GM12878 (cell line): Measurements from ENCODE around the gene MAST4.

Source experiments
- EZH2 ChIP-seq: IDR thresholded peaks from 2 replicates; pipeline ENCODE4 v1.6.1; 2012; ENCODE audit warnings: low read depth, mild to moderate bottlenecking, control low read depth, inconsistent platforms, low read length, borderline replicate concordance; ENCODE audit not compliant: control insufficient read depth
- IKZF1 ChIP-seq: fragments of 450-650 bp; conservative IDR thresholded peaks from 2 replicates; pipeline ENCODE4 v1.6.1; 2017; ENCODE audit warnings: antibody characterized with exemption, mild to moderate bottlenecking
- KDM1A ChIP-seq: fragments of 200-600 bp; sonication (generic); IDR thresholded peaks from 2 replicates; pipeline ENCODE4 v1.6.1; 2016; ENCODE audit warnings: borderline replicate concordance
- POLR2A ChIP-seq: IDR thresholded peaks from 2 replicates; pipeline ENCODE4 v1.6.1; 2011; ENCODE audit warnings: low read depth, mild to moderate bottlenecking, low read length
- RAD21 ChIP-seq: IDR thresholded peaks from 2 replicates; pipeline ENCODE4 v1.6.1; 2011; ENCODE audit warnings: mild to moderate bottlenecking, low read depth, low read length, moderate library complexity; ENCODE audit not compliant: insufficient read depth
- SUZ12 ChIP-seq: fragments of 200-600 bp; sonication (generic); IDR thresholded peaks from one replicate; pipeline ENCODE4 v1.6.1; 2018; ENCODE audit warnings: antibody characterized with exemption, mild to moderate bottlenecking; ENCODE audit not compliant: unreplicated experiment
- TCF12 ChIP-seq: IDR thresholded peaks from 2 replicates; pipeline ENCODE4 v1.6.1; 2011; ENCODE audit warnings: low read depth, mild to moderate bottlenecking, low read length
- YY1 ChIP-seq: IDR thresholded peaks from 2 replicates; pipeline ENCODE4 v1.6.1; 2011; ENCODE audit warnings: low read depth, mild to moderate bottlenecking, low read length
- ZBED1 ChIP-seq: IDR thresholded peaks from 2 replicates; pipeline ENCODE4 v1.6.1; 2016; ENCODE audit warnings: borderline replicate concordance
- TF ChIP-seq, protein P1 (sequence below): IDR thresholded peaks from 2 replicates; pipeline ENCODE4 v1.6.1; 2011; ENCODE audit warnings: low read depth, low read length, improper control_type of control experiment, borderline replicate concordance
- TF ChIP-seq, protein P2 (sequence below): IDR thresholded peaks from 2 replicates; pipeline ENCODE4 v1.6.1; 2012; ENCODE audit warnings: mild to moderate bottlenecking, low read depth, low read length
- TF ChIP-seq, protein P3 (sequence below): IDR thresholded peaks from 2 replicates; pipeline ENCODE4 v1.6.1; 2012; ENCODE audit warnings: low read depth, low read length, improper control_type of control experiment
- TF ChIP-seq, protein P4 (sequence below): IDR thresholded peaks from 2 replicates; pipeline ENCODE4 v1.6.1; 2012; ENCODE audit warnings: improper control_type of control experiment, low read depth, low read length; ENCODE audit not compliant: insufficient replicate concordance

DNA sequence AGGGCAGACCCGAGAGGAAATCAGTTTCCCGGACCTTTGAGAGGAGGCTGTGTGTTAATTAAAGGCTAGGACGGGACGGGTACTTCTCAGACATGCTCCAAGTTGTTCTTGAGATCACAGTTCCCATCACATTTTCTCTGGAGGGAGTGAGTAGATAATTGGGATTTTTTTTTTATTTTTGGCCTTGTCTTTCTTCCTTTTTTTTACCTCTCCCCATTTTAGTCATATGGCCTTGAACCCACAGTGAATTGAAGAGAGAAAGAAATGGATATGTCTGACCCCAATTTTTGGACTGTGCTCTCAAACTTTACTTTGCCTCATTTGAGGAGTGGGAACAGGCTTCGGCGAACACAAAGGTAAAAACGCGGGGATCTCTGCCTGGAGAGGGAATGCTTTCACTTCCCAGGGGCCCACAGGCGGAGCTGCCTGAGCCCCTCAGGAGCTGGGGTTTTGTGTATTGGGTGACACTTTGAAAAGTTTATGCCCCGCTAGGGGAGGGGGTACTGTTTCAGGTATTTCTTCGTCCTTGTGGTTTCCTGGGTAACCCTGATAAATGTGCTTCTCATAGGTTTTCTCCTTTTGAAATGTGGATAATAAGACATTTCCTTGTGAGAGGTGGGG lies 408.6 kb downstream of the MAST4 start:
- TF ChIP-seq, protein P1, sequence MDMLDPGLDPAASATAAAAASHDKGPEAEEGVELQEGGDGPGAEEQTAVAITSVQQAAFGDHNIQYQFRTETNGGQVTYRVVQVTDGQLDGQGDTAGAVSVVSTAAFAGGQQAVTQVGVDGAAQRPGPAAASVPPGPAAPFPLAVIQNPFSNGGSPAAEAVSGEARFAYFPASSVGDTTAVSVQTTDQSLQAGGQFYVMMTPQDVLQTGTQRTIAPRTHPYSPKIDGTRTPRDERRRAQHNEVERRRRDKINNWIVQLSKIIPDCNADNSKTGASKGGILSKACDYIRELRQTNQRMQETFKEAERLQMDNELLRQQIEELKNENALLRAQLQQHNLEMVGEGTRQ = no peak
- TF ChIP-seq TCF12 (no peak), EZH2 (no peak), KDM1A (no peak), POLR2A (no peak), RAD21 (no peak), IKZF1 (no peak), YY1 (no peak), ZBED1 (no peak), SUZ12 (no peak)
- TF ChIP-seq, protein P2, sequence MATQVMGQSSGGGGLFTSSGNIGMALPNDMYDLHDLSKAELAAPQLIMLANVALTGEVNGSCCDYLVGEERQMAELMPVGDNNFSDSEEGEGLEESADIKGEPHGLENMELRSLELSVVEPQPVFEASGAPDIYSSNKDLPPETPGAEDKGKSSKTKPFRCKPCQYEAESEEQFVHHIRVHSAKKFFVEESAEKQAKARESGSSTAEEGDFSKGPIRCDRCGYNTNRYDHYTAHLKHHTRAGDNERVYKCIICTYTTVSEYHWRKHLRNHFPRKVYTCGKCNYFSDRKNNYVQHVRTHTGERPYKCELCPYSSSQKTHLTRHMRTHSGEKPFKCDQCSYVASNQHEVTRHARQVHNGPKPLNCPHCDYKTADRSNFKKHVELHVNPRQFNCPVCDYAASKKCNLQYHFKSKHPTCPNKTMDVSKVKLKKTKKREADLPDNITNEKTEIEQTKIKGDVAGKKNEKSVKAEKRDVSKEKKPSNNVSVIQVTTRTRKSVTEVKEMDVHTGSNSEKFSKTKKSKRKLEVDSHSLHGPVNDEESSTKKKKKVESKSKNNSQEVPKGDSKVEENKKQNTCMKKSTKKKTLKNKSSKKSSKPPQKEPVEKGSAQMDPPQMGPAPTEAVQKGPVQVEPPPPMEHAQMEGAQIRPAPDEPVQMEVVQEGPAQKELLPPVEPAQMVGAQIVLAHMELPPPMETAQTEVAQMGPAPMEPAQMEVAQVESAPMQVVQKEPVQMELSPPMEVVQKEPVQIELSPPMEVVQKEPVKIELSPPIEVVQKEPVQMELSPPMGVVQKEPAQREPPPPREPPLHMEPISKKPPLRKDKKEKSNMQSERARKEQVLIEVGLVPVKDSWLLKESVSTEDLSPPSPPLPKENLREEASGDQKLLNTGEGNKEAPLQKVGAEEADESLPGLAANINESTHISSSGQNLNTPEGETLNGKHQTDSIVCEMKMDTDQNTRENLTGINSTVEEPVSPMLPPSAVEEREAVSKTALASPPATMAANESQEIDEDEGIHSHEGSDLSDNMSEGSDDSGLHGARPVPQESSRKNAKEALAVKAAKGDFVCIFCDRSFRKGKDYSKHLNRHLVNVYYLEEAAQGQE = no peak
- TF ChIP-seq, protein P3, sequence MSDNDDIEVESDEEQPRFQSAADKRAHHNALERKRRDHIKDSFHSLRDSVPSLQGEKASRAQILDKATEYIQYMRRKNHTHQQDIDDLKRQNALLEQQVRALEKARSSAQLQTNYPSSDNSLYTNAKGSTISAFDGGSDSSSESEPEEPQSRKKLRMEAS = no peak
- TF ChIP-seq, protein P4, sequence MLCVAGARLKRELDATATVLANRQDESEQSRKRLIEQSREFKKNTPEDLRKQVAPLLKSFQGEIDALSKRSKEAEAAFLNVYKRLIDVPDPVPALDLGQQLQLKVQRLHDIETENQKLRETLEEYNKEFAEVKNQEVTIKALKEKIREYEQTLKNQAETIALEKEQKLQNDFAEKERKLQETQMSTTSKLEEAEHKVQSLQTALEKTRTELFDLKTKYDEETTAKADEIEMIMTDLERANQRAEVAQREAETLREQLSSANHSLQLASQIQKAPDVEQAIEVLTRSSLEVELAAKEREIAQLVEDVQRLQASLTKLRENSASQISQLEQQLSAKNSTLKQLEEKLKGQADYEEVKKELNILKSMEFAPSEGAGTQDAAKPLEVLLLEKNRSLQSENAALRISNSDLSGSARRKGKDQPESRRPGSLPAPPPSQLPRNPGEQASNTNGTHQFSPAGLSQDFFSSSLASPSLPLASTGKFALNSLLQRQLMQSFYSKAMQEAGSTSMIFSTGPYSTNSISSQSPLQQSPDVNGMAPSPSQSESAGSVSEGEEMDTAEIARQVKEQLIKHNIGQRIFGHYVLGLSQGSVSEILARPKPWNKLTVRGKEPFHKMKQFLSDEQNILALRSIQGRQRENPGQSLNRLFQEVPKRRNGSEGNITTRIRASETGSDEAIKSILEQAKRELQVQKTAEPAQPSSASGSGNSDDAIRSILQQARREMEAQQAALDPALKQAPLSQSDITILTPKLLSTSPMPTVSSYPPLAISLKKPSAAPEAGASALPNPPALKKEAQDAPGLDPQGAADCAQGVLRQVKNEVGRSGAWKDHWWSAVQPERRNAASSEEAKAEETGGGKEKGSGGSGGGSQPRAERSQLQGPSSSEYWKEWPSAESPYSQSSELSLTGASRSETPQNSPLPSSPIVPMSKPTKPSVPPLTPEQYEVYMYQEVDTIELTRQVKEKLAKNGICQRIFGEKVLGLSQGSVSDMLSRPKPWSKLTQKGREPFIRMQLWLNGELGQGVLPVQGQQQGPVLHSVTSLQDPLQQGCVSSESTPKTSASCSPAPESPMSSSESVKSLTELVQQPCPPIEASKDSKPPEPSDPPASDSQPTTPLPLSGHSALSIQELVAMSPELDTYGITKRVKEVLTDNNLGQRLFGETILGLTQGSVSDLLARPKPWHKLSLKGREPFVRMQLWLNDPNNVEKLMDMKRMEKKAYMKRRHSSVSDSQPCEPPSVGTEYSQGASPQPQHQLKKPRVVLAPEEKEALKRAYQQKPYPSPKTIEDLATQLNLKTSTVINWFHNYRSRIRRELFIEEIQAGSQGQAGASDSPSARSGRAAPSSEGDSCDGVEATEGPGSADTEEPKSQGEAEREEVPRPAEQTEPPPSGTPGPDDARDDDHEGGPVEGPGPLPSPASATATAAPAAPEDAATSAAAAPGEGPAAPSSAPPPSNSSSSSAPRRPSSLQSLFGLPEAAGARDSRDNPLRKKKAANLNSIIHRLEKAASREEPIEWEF = no peak
